ENCODE measurements around the gene ATP11A. TPM values are rescaled to one million over a fixed set of nuclear protein-coding genes. Genes with fewer than 3 reads are reported as not detected.

The ATP11A gene
- total RNA-seq, 4 donors from 2014 or later = 23.3 to 35.5 (median 31.1) TPM

- H3K4me3 ChIP-seq (ENCODE audit: low read depth, poor library complexity, severe bottlenecking) = no peak overlapping the region
- TF ChIP-seq POLR2A (IDR thresholded peaks at IDR 0.05) (no peak), CTCF (IDR thresholded peaks at IDR 0.05) (no peak)
- DNase-seq (ENCODE audit: low spot score in 2 of 2) = peak in 1 of 2 donors; percentile 28
- intact Hi-C loops (cut with DNase I; ENCODE audit: low total_unique reads) = no loop called here
- 58 to 62% methylated on average over 4 of the region's 4 CpGs for WGBS, 2 donors
Observed at GRCh38 chr13:112685896-112686295, 3.9 kb upstream of the ATP11A start.

- 77% methylated on average over 7 of the region's 7 CpGs for WGBS, 2 donors
- DNase-seq (ENCODE audit: low spot score in 2 of 2) = peak in 1 of 2 donors; percentile 36
Observed at GRCh38 chr13:112686364-112686763, 3.5 kb upstream of the ATP11A start.

GRCh38 chr13:112686987-112687386, 2.9 kb upstream of the ATP11A start:
- WGBS, 2 donors = 93 to 98% methylated on average over 9 of the region's 9 CpGs
- TF ChIP-seq CTCF (IDR thresholded peaks at IDR 0.05) (no peak), POLR2A (IDR thresholded peaks at IDR 0.05) (no peak)
- intact Hi-C loops (cut with DNase I; ENCODE audit: low total_unique reads) = no loop called here

More at GRCh38 chr13:112686364-112686763, 3.5 kb upstream of the ATP11A start:
- intact Hi-C loops (cut with DNase I; ENCODE audit: low total_unique reads) = no loop called here
- no peak for TF ChIP-seq POLR2A (IDR thresholded peaks at IDR 0.05)
- no peak for TF ChIP-seq CTCF (IDR thresholded peaks at IDR 0.05)
- H3K4me3 ChIP-seq (ENCODE audit: low read depth, poor library complexity, severe bottlenecking) = no peak overlapping the region

GRCh38 chr13:112687836-112688559, 1.8 kb upstream of the ATP11A start:
- intact Hi-C loops (cut with DNase I; ENCODE audit: low total_unique reads) = no loop called here
- TF ChIP-seq POLR2A (IDR thresholded peaks at IDR 0.05) = no peak
- no peak for TF ChIP-seq CTCF (IDR thresholded peaks at IDR 0.05)
- peak in 1 of 2 donors; percentile 67 for DNase-seq (ENCODE audit: low spot score in 2 of 2)
- H3K4me3 ChIP-seq (ENCODE audit: low read depth, poor library complexity, severe bottlenecking) = no peak overlapping the region
- 89 to 90% methylated on average over 10 of the region's 10 CpGs for WGBS, 2 donors

More at GRCh38 chr13:112686987-112687386, 2.9 kb upstream of the ATP11A start:
- H3K4me3 ChIP-seq (ENCODE audit: low read depth, poor library complexity, severe bottlenecking) = no peak overlapping the region
- peak in 1 of 2 donors; percentile 69 for DNase-seq (ENCODE audit: low spot score in 2 of 2)

GRCh38 chr13:112688560-112689302, 1.1 kb upstream of the ATP11A start:
- intact Hi-C loops (cut with DNase I; ENCODE audit: low total_unique reads) = no loop called here
- TF ChIP-seq CTCF (IDR thresholded peaks at IDR 0.05) (no peak), POLR2A (IDR thresholded peaks at IDR 0.05) (no peak)
- 45 to 48% methylated on average over 15 of the region's 15 CpGs for WGBS, 2 donors
- DNase-seq (ENCODE audit: low spot score in 2 of 2) = no peak
- peak overlapping the region; percentile 46 for H3K4me3 ChIP-seq (ENCODE audit: low read depth, poor library complexity, severe bottlenecking)
